Measurements from ENCODE around the gene CHST8. TPM values are rescaled to one million over a fixed set of nuclear protein-coding genes. Genes with fewer than 3 reads are reported as not detected.

Gene CHST8
- total RNA-seq, 2 experiments from 2014 or later: not detected

GRCh38 chr19:33717878-33718277, 96.1 kb downstream of the CHST8 start:
- peaks cover 30% of the 10 kb centered on the region for H3K27me3 Mint-ChIP-seq
- DNase-seq (no peak), ATAC-seq (ENCODE audit: poor library complexity) (no peak)
- H3K4me3 Mint-ChIP-seq: no peak overlapping the region
- no peaks in the 10 kb centered on the region for H3K4me1 Mint-ChIP-seq (ENCODE audit: low read depth)
- POLR2A ChIA-PET: no interaction called here
- CTCF ChIA-PET: no interaction called here
- Histone ChIP-seq H3K4me3 (ENCODE audit: low read length) (no peak overlapping the region), H3K27ac (ENCODE audit: low read depth in 1 of 2, low read length in 2 of 2) (no peak overlapping the region), H3K27me3 (ENCODE audit: control insufficient read depth in 1 of 2, insufficient read depth in 2 of 2, low read length in 2 of 2) (peaks cover 4% of the 10 kb centered on the region in 2 experiments), H3K4me1 (ENCODE audit: insufficient read depth, low read length) (no peaks in the 10 kb centered on the region), H3K36me3 (ENCODE audit: insufficient read depth, low read length) (no peaks in the 10 kb centered on the region), H3K9me3 (ENCODE audit: control insufficient read depth in 1 of 2, insufficient read depth in 1 of 2, low read length in 2 of 2) (peaks cover 0 to 30% of the 10 kb centered on the region in 2 experiments)
- H3K9me3 Mint-ChIP-seq: peaks cover 2% of the 10 kb centered on the region
- H3K27ac Mint-ChIP-seq: no peak overlapping the region
- H3K36me3 Mint-ChIP-seq (ENCODE audit: low read depth): no peaks in the 10 kb centered on the region
- TF ChIP-seq CTCF (IDR thresholded peaks at IDR 0.05): no peak
- intact Hi-C loops (cut with DNase I, micrococcal nuclease): no loop called here

GRCh38 chr19:33718651-33719254, 97.0 kb downstream of the CHST8 start:
- no peak for TF ChIP-seq CTCF (IDR thresholded peaks at IDR 0.05)
- no peak overlapping the region for H3K27ac ChIP-seq (ENCODE audit: low read depth in 1 of 2, low read length in 2 of 2)
- DNase-seq (no peak), ATAC-seq (ENCODE audit: poor library complexity) (no peak)
- Mint-ChIP-seq H3K36me3 (ENCODE audit: low read depth) (no peaks in the 10 kb centered on the region), H3K4me3 (no peak overlapping the region), H3K27me3 (peaks cover 32% of the 10 kb centered on the region), H3K9me3 (peaks cover 2% of the 10 kb centered on the region), H3K4me1 (ENCODE audit: low read depth) (no peaks in the 10 kb centered on the region), H3K27ac (no peak overlapping the region)
- H3K4me3 ChIP-seq (ENCODE audit: low read length): no peak overlapping the region
- ChIA-PET POLR2A (no interaction called here), CTCF (no interaction called here)
- intact Hi-C loops (cut with DNase I, micrococcal nuclease): no loop called here
- H3K27me3 ChIP-seq (ENCODE audit: control insufficient read depth in 1 of 2, insufficient read depth in 2 of 2, low read length in 2 of 2): peaks cover 0 to under 1% of the 10 kb centered on the region in 2 experiments
- peaks cover 0 to 24% of the 10 kb centered on the region in 2 experiments for H3K9me3 ChIP-seq (ENCODE audit: control insufficient read depth in 1 of 2, insufficient read depth in 1 of 2, low read length in 2 of 2)
- no peaks in the 10 kb centered on the region for H3K36me3 ChIP-seq (ENCODE audit: insufficient read depth, low read length)
- no peaks in the 10 kb centered on the region for H3K4me1 ChIP-seq (ENCODE audit: insufficient read depth, low read length)

- Histone ChIP-seq H3K36me3 (ENCODE audit: insufficient read depth, low read length) (no peaks in the 10 kb centered on the region), H3K4me3 (ENCODE audit: low read length) (no peak overlapping the region), H3K4me1 (ENCODE audit: insufficient read depth, low read length) (no peaks in the 10 kb centered on the region), H3K9me3 (ENCODE audit: control insufficient read depth in 1 of 2, insufficient read depth in 1 of 2, low read length in 2 of 2) (peaks cover 0 to 31% of the 10 kb centered on the region in 2 experiments), H3K27me3 (ENCODE audit: control insufficient read depth in 1 of 2, insufficient read depth in 2 of 2, low read length in 2 of 2) (no peaks in the 10 kb centered on the region), H3K27ac (ENCODE audit: low read depth in 1 of 2, low read length in 2 of 2) (no peak overlapping the region)
- no peak overlapping the region for H3K4me3 Mint-ChIP-seq
- ATAC-seq (ENCODE audit: poor library complexity) (no peak), DNase-seq (no peak)
- POLR2A ChIA-PET: no interaction called here
- peaks cover 2% of the 10 kb centered on the region for H3K9me3 Mint-ChIP-seq
- H3K36me3 Mint-ChIP-seq (ENCODE audit: low read depth): no peaks in the 10 kb centered on the region
- H3K27ac Mint-ChIP-seq: no peak overlapping the region
- intact Hi-C loops (cut with DNase I, micrococcal nuclease): no loop called here
- no peak for TF ChIP-seq CTCF (IDR thresholded peaks at IDR 0.05)
- H3K27me3 Mint-ChIP-seq: peaks cover 32% of the 10 kb centered on the region
- CTCF ChIA-PET: no interaction called here
- H3K4me1 Mint-ChIP-seq (ENCODE audit: low read depth): no peaks in the 10 kb centered on the region
Observed at GRCh38 chr19:33719366-33720154, 97.8 kb downstream of the CHST8 start.

Measured in CD4-positive, alpha-beta T cell (primary cell).